Measurements from ENCODE around the gene WLS.

Gene WLS

GRCh38 chr1:68180441-68181164, 51.7 kb downstream of the WLS start:
- no peak for TF ChIP-seq ZFP3 (CRISPR knock-in tag; IDR thresholded peaks at IDR 0.05)
- TF ChIP-seq TOX (CRISPR knock-in tag; IDR thresholded peaks at IDR 0.05; ENCODE audit: borderline replicate concordance) = no peak
- TF ChIP-seq ZNF8 (CRISPR knock-in tag; IDR thresholded peaks at IDR 0.05) = no peak
- no peak for TF ChIP-seq ESRRG (CRISPR knock-in tag; IDR thresholded peaks at IDR 0.05)
- no peak for TF ChIP-seq SNAI2 (CRISPR knock-in tag; IDR thresholded peaks at IDR 0.05)
- TF ChIP-seq GLIS3 (CRISPR knock-in tag; IDR thresholded peaks at IDR 0.05) = no peak
- TF ChIP-seq PPARA (CRISPR knock-in tag; IDR thresholded peaks at IDR 0.05; ENCODE audit: borderline replicate concordance) = no peak
- TF ChIP-seq ZNF565 (CRISPR knock-in tag; conservative IDR thresholded peaks at IDR 0.05; ENCODE audit: low read depth) = no peak
- no peak for TF ChIP-seq RARB (CRISPR knock-in tag; IDR thresholded peaks at IDR 0.05)
- no peak for TF ChIP-seq ZFP30 (CRISPR knock-in tag; IDR thresholded peaks at IDR 0.05)
- TF ChIP-seq TSHZ2 (CRISPR knock-in tag; IDR thresholded peaks at IDR 0.05) = no peak
- no peak for TF ChIP-seq ZC3H10 (CRISPR knock-in tag; IDR thresholded peaks at IDR 0.05)
- no peak for TF ChIP-seq PATZ1 (CRISPR knock-in tag; IDR thresholded peaks at IDR 0.05; ENCODE audit: borderline replicate concordance)
- TF ChIP-seq ISL1 (CRISPR knock-in tag; IDR thresholded peaks at IDR 0.05) = no peak
- no peak for TF ChIP-seq CSDC2 (CRISPR knock-in tag; IDR thresholded peaks at IDR 0.05)
- TF ChIP-seq TCF4 (CRISPR knock-in tag; IDR thresholded peaks at IDR 0.05; ENCODE audit: borderline replicate concordance) = no peak
- no peak for ATAC-seq

- TF ChIP-seq TOX (CRISPR knock-in tag; IDR thresholded peaks at IDR 0.05; ENCODE audit: borderline replicate concordance) (no peak), RARB (CRISPR knock-in tag; IDR thresholded peaks at IDR 0.05) (no peak), TSHZ2 (CRISPR knock-in tag; IDR thresholded peaks at IDR 0.05) (no peak), CREB5 (CRISPR knock-in tag; IDR thresholded peaks at IDR 0.05; ENCODE audit: low read depth) (no peak), PPARA (CRISPR knock-in tag; IDR thresholded peaks at IDR 0.05; ENCODE audit: borderline replicate concordance) (no peak), OSR1 (CRISPR knock-in tag; IDR thresholded peaks at IDR 0.05) (no peak), ESRRG (CRISPR knock-in tag; IDR thresholded peaks at IDR 0.05) (no peak), BACH2 (CRISPR knock-in tag; IDR thresholded peaks at IDR 0.05; ENCODE audit: borderline replicate concordance) (no peak), ZC3H10 (CRISPR knock-in tag; IDR thresholded peaks at IDR 0.05) (no peak), ZFP3 (CRISPR knock-in tag; IDR thresholded peaks at IDR 0.05) (no peak), ZNF70 (CRISPR knock-in tag; IDR thresholded peaks at IDR 0.05) (no peak), ISL1 (CRISPR knock-in tag; IDR thresholded peaks at IDR 0.05) (no peak), ZNF565 (CRISPR knock-in tag; conservative IDR thresholded peaks at IDR 0.05; ENCODE audit: low read depth) (no peak), CSRNP3 (CRISPR knock-in tag; IDR thresholded peaks at IDR 0.05) (no peak), SNAI2 (CRISPR knock-in tag; IDR thresholded peaks at IDR 0.05) (no peak), ARNTL (CRISPR knock-in tag; IDR thresholded peaks at IDR 0.05; ENCODE audit: borderline replicate concordance, low read depth) (no peak), TCF4 (CRISPR knock-in tag; IDR thresholded peaks at IDR 0.05; ENCODE audit: borderline replicate concordance) (no peak)
- peak; percentile 27; the same call in 2 of the 3 replicates for ATAC-seq
Measured at GRCh38 chr1:68178821-68179490, 53.4 kb downstream of the WLS start.
